ENCODE data around the gene FBXO5. TPM values are rescaled to one million over a fixed set of nuclear protein-coding genes. Genes with fewer than 3 reads are reported as not detected.

Gene FBXO5
- polyA plus RNA-seq, 1 of the 3 experiments (the other 2 are of a cell fraction), result 12.5 TPM

GRCh38 chr6:152973916-152974315 lies 8.9 kb downstream of the FBXO5 start:
- Histone ChIP-seq H3K36me3 (replicated peaks in 1 of 2; ENCODE audit: control insufficient read depth in 1 of 2, insufficient read depth in 2 of 2, low read length in 1 of 2) (peaks cover 69 to 73% of the 10 kb centered on the region in 2 experiments), H2AFZ (ENCODE audit: low read depth) (no peak overlapping the region), H3K27me3 (ENCODE audit: insufficient read depth) (no peaks in the 10 kb centered on the region), H3K4me3 (ENCODE audit: low read depth in 2 of 2, low read length in 1 of 2) (no peak overlapping the region), H3K9me3 (peaks cover 7% of the 10 kb centered on the region), H3F3A (replicated peaks; ENCODE audit: insufficient read depth) (peaks cover 54% of the 10 kb centered on the region), H3K79me2 (ENCODE audit: insufficient read depth) (peaks cover 78% of the 10 kb centered on the region), H3K9me2 (no peaks in the 10 kb centered on the region), H3K4me2 (no peak overlapping the region), H4K20me1 (ENCODE audit: insufficient read depth) (peaks cover 50% of the 10 kb centered on the region), H3K9ac (no peak overlapping the region), H3K27ac (ENCODE audit: low read depth in 2 of 2, low read length in 1 of 2) (no peak overlapping the region), H3K4me1 (ENCODE audit: control insufficient read depth in 1 of 2, insufficient read depth in 2 of 2, low read depth in 1 of 2, low read length in 1 of 2) (peaks cover 14 to 18% of the 10 kb centered on the region in 2 experiments; a peak in 3 of 4 replicates)
- CTCF ChIA-PET, result interaction anchor here (0.8 to 1.1 kb wide), 3 partner anchors 20 to 257 kb away, joined by 3 to 5 read pairs (median 3); no protein-coding TSS in a partner anchor
- POLR2A ChIA-PET, result no interaction called here
- 100% methylated on average over 1 of the region's 1 CpG for WGBS (ENCODE audit: low lambda C conversion rate)
- DNase-seq, result no peak
- TF ChIP-seq FOSL2 (IDR thresholded peaks at IDR 0.05; ENCODE audit: borderline replicate concordance, low read depth), result no peak
- no peak for TF ChIP-seq ELF1 (IDR thresholded peaks at IDR 0.05)
- no peak for TF ChIP-seq CHD2 (IDR thresholded peaks at IDR 0.05; ENCODE audit: low read length, partially characterized antibody)
- TF ChIP-seq SIN3A (IDR thresholded peaks at IDR 0.05; ENCODE audit: borderline replicate concordance, low read depth, low read length), result no peak
- no peak for TF ChIP-seq GATA2 (CRISPR knock-in tag; IDR thresholded peaks at IDR 0.05)
- no peak for TF ChIP-seq RXRA (IDR thresholded peaks at IDR 0.05; ENCODE audit: borderline replicate concordance, low read depth)
- no peak for TF ChIP-seq MEF2A (IDR thresholded peaks at IDR 0.05; ENCODE audit: borderline replicate concordance, low read depth)
- no peak for TF ChIP-seq GABPA (IDR thresholded peaks at IDR 0.05; ENCODE audit: low read depth)
- TF ChIP-seq MAX (IDR thresholded peaks at IDR 0.05; ENCODE audit: low read depth), result no peak
- TF ChIP-seq EP300 (IDR thresholded peaks at IDR 0.05; ENCODE audit: borderline replicate concordance in 1 of 2, low read depth in 1 of 2, low read length in 1 of 2), result no peak
- no peak for TF ChIP-seq TEAD4 (IDR thresholded peaks at IDR 0.05; ENCODE audit: borderline replicate concordance, insufficient read depth)
- TF ChIP-seq SMC3 (IDR thresholded peaks at IDR 0.05; ENCODE audit: low read depth, low read length), result no peak
- TF ChIP-seq, protein P1, sequence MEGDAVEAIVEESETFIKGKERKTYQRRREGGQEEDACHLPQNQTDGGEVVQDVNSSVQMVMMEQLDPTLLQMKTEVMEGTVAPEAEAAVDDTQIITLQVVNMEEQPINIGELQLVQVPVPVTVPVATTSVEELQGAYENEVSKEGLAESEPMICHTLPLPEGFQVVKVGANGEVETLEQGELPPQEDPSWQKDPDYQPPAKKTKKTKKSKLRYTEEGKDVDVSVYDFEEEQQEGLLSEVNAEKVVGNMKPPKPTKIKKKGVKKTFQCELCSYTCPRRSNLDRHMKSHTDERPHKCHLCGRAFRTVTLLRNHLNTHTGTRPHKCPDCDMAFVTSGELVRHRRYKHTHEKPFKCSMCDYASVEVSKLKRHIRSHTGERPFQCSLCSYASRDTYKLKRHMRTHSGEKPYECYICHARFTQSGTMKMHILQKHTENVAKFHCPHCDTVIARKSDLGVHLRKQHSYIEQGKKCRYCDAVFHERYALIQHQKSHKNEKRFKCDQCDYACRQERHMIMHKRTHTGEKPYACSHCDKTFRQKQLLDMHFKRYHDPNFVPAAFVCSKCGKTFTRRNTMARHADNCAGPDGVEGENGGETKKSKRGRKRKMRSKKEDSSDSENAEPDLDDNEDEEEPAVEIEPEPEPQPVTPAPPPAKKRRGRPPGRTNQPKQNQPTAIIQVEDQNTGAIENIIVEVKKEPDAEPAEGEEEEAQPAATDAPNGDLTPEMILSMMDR (IDR thresholded peaks at IDR 0.05), result no peak
- no peak for TF ChIP-seq TAF1 (IDR thresholded peaks at IDR 0.05; ENCODE audit: borderline replicate concordance, low read depth, low read length)
- TF ChIP-seq MXI1 (IDR thresholded peaks at IDR 0.05; ENCODE audit: low read depth, low read length), result no peak
- TF ChIP-seq RCOR1 (IDR thresholded peaks at IDR 0.05; ENCODE audit: low read length), result no peak
